Memory B cell (primary cell): ENCODE measurements around the gene WDR89.
"Not testable (repeated sequence)": the region's sequence is repeated elsewhere in the genome, so short reads cannot be mapped to it uniquely, and the experiment has no call there.

Source experiments
- ATAC-seq: fragments of 150-1000 bp; cut with Tn5 transposase; 2 replicates; pipeline ENCODE4 v1.10.0; 2021; ENCODE audit warnings: low read depth, mild to moderate bottlenecking, moderate library complexity
- DNase-seq, 2 donors: peaks; one replicate each; pipeline ENCODE4 v3.0.0; 2022; ENCODE audit warnings: low spot score in 2 of 2
- H3K27ac Mint-ChIP-seq: one replicate; pipeline ENCODE4 v1.8.0; 2022; ENCODE audit warnings: mild to moderate bottlenecking, moderate library complexity, mixed read lengths
- H3K27me3 Mint-ChIP-seq: one replicate; pipeline ENCODE4 v1.8.0; 2022; ENCODE audit warnings: mixed read lengths
- H3K36me3 Mint-ChIP-seq: one replicate; pipeline ENCODE4 v1.8.0; 2022; ENCODE audit warnings: mild to moderate bottlenecking, mixed read lengths
- H3K4me1 Mint-ChIP-seq: one replicate; pipeline ENCODE4 v1.8.0; 2022; ENCODE audit warnings: mixed read lengths
- H3K4me3 Mint-ChIP-seq: one replicate; pipeline ENCODE4 v1.8.0; 2022; ENCODE audit warnings: mild to moderate bottlenecking, moderate library complexity, mixed read lengths
- H3K9me3 Mint-ChIP-seq: one replicate; pipeline ENCODE4 v1.8.0; 2022; ENCODE audit warnings: mixed read lengths

WDR89 gene

DNA sequence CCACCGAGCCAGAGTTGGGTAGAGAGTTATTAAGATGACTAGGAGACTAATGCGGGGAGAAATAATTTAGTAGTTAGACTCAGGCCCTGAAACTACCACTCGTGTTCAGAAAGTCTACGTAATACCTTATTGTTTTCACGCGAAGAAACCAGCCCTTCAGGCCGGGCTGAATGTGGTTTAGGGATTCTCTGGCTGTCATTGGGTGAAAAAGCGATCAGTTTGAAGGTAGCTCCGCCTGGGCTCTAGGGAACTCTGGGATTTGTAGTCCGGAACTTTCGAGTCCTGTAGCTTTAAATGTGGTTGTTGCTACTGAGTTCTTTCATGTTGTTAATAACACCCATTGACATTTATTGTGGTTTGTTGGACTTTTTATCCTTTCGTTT, 549 bp upstream of the WDR89 start:
- peak; percentile 57 for ATAC-seq
- Mint-ChIP-seq H3K4me1 (peaks cover 11% of the 10 kb centered on the region), H3K4me3 (peak overlapping the region; percentile 98), H3K36me3 (peaks cover 5% of the 10 kb centered on the region), H3K9me3 (no peaks in the 10 kb centered on the region), H3K27me3 (no peaks in the 10 kb centered on the region), H3K27ac (peak overlapping the region; percentile 100)
- peak in 1 of 2 donors; percentile 80 for DNase-seq

DNA sequence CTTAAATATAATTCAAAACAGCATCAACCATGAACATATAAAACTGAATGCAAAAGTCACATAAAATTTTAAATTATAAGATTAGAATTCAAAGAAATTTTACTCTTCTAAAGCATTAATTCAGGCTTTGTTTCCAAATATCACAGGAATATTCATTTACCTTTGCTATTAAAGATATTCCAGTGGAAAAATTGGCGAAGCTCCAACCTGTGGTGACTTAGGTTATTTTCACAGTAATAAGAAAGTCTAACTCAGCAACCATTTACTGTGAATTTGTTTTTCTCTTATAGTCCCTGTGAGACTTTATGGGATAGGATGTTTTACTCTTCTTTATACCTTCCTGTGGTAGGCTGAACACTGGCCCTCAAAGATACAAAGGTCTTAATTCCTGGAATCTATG, 3.2 kb downstream of the WDR89 start:
- DNase-seq (no peak), ATAC-seq (no peak)
- no peak overlapping the region for H3K4me3 Mint-ChIP-seq
- H3K27ac Mint-ChIP-seq: peak overlapping the region; percentile 71
- peaks cover 27% of the 10 kb centered on the region for H3K36me3 Mint-ChIP-seq
- H3K9me3 Mint-ChIP-seq: peaks cover 7% of the 10 kb centered on the region
- H3K4me1 Mint-ChIP-seq: peaks cover 27% of the 10 kb centered on the region
- no peaks in the 10 kb centered on the region for H3K27me3 Mint-ChIP-seq

- not testable (repeated sequence) for H3K4me3 Mint-ChIP-seq, ATAC-seq, H3K9me3 Mint-ChIP-seq, H3K27me3 Mint-ChIP-seq, DNase-seq
- peaks cover 31% of the 10 kb centered on the region for H3K4me1 Mint-ChIP-seq
- peaks cover 27% of the 10 kb centered on the region for H3K36me3 Mint-ChIP-seq
- H3K27ac Mint-ChIP-seq: peak overlapping the region; percentile 58
Observed at GRCh38 chr14:63636094-63636635, 5.5 kb downstream of the WDR89 start.

- Mint-ChIP-seq H3K27me3 (no peaks in the 10 kb centered on the region), H3K4me1 (peaks cover 25% of the 10 kb centered on the region), H3K4me3 (no peak overlapping the region), H3K27ac (no peak overlapping the region), H3K9me3 (peaks cover 7% of the 10 kb centered on the region), H3K36me3 (peaks cover 30% of the 10 kb centered on the region)
- no peak for ATAC-seq
- no peak for DNase-seq
Observed at GRCh38 chr14:63633801-63634200, 7.9 kb downstream of the WDR89 start.

DNA sequence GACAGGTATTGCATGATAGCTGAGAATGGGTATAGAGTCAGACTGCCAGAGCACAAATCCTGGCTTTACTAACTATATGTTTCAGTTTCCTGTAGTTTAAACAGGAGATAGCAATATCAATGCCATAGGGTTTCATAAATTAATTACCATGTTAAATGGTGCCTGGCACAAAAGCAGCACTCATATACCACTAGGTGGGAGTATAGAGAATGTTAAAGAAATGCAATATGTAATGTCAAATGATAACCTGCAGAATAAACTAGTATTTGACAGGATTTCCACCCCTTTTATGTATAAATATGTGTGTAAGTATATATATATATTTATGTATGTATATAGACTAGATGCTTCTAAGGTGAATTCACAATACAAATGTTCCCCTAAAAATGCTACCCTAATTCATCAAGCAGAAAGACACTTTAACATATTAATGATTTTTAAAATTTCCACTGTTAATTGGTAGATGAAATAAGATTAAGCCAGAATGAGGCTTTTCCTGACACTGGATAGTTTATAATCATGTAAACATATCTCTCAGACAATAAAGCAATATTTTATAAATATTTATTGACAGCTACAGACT, 8.6 kb downstream of the WDR89 start:
- H3K27me3 Mint-ChIP-seq: no peaks in the 10 kb centered on the region
- DNase-seq (peak in 1 of 2 donors; percentile 34), ATAC-seq (peak; percentile 83)
- H3K27ac Mint-ChIP-seq: no peak overlapping the region
- H3K36me3 Mint-ChIP-seq: peaks cover 30% of the 10 kb centered on the region
- no peak overlapping the region for H3K4me3 Mint-ChIP-seq
- H3K9me3 Mint-ChIP-seq: peaks cover 7% of the 10 kb centered on the region
- H3K4me1 Mint-ChIP-seq: peaks cover 22% of the 10 kb centered on the region

DNA sequence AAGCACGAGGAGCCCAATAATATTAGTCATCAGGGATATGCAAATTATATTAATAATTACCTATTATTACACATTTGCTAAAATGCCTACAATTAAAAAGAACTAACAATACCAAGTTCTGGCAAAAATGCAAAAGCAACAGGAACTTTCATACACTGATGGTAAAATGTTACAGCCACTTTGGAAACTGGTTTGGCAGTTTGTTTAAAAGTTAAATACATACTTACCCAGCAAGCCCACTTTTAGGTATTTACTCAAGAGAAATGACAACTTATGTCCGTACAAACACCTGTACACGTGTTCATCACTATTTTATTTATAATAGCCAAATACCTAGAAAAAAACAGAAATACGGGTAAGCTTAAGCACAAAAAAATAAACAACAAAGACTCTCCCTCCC, 17.0 kb downstream of the WDR89 start:
- no peaks in the 10 kb centered on the region for H3K27me3 Mint-ChIP-seq
- peaks cover 22% of the 10 kb centered on the region for H3K36me3 Mint-ChIP-seq
- no peak overlapping the region for H3K4me3 Mint-ChIP-seq
- no peak overlapping the region for H3K27ac Mint-ChIP-seq
- no peaks in the 10 kb centered on the region for H3K9me3 Mint-ChIP-seq
- ATAC-seq: no peak
- peaks cover 13% of the 10 kb centered on the region for H3K4me1 Mint-ChIP-seq
- DNase-seq: no peak

DNA sequence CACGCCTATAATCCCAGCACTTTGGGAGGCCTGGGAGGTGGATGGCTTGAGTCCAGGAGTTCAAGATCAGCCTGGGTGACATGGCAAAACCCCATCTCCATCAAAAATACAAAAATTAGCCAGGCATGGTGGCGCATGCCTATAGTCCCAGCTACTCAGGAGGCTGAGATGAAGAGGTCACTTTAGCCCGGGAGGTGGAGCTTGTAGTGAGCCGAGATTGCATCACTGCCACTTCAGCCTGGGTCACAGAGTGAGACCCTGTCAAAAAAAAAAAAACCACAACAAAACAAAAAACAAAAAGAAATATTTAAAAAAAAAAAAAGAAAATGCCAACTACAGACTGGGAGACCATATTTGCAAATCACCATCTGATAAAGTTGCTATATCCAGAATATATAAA, 17.5 kb downstream of the WDR89 start:
- Mint-ChIP-seq H3K27ac (no peak overlapping the region), H3K27me3 (no peaks in the 10 kb centered on the region), H3K9me3 (no peaks in the 10 kb centered on the region), H3K36me3 (peaks cover 17% of the 10 kb centered on the region), H3K4me3 (no peak overlapping the region), H3K4me1 (peaks cover 11% of the 10 kb centered on the region)
- DNase-seq: no peak
- no peak for ATAC-seq

DNA sequence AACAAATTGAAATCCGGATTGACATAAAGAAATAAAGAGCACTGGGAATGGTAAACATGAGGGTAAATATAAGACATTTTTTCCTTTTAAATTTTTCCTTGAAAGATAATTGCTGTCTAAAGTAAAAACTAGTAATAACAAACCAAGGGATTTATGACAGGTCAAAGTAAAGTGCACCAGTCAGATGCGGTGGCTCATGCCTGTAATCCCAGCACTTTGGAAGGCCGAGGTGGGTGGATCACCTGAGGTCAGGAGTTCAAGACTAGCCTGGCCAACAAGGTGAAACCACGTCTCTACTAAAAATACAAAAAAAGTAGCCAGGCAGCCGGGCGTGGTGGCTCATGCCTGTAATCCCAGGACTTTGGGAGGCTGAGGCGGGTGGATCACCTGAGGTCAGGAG, 19.7 kb downstream of the WDR89 start:
- Mint-ChIP-seq H3K27ac (peak overlapping the region; percentile 80), H3K4me1 (peaks cover 14% of the 10 kb centered on the region), H3K36me3 (peaks cover 18% of the 10 kb centered on the region)
- H3K27me3 Mint-ChIP-seq, H3K9me3 Mint-ChIP-seq, ATAC-seq, H3K4me3 Mint-ChIP-seq, DNase-seq: not testable (repeated sequence)

DNA sequence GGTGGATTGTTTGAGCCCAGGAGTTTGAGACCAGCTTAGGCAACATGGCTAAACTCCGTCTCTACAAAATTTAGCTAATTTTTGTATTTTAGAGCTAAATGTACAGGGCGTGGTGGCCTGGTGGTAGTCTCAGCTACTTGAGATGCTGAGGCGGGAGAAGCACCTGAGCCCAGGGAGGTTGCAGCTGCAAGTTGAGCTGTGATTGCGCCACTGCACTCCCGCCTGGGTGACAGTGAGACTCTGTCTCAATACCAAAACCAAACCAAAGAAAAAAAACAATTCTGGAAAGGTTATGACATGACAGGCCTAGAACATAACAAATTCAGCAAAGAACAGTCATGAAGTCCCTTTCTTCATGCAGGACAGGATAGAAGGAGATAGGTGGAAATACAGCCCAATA, 25.7 kb downstream of the WDR89 start:
- H3K36me3 Mint-ChIP-seq: peaks cover 20% of the 10 kb centered on the region
- ATAC-seq (no peak), DNase-seq (no peak)
- H3K9me3 Mint-ChIP-seq: no peaks in the 10 kb centered on the region
- H3K4me1 Mint-ChIP-seq: peaks cover 13% of the 10 kb centered on the region
- no peak overlapping the region for H3K4me3 Mint-ChIP-seq
- H3K27ac Mint-ChIP-seq: no peak overlapping the region
- H3K27me3 Mint-ChIP-seq: no peaks in the 10 kb centered on the region

DNA sequence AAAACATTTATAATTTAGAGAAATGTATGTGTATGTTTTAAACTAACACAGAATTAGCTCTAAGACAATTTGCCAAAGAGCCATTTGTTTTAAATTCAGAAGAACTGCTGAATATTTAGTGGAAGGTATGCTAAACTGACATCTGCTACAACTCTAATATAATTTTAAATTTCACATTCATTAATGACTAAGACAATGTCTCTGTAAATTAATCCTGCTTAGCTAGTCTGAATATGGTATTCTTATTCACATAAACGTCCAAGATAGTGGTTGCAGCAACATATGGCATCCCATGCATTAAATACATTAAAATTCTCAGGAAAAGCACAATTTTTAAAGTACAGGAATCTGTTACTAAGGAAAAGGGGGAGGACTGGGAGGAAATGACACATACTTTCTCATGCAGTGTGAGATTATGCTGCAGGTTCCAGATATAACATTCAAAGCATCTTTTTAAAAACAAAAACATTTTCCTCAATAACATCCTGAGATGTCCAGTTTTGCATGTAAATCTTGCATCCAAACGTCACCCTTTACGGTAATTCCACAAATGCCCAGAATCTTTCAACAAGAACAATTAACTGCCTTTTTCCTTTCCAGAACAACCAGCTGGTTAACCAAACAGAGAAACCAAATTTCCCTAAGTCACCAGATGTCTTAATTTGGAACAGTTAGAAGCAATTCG, 26.9 kb downstream of the WDR89 start:
- H3K27ac Mint-ChIP-seq: no peak overlapping the region
- H3K27me3 Mint-ChIP-seq: no peaks in the 10 kb centered on the region
- H3K4me3 Mint-ChIP-seq: no peak overlapping the region
- ATAC-seq (no peak), DNase-seq (no peak)
- H3K4me1 Mint-ChIP-seq: peaks cover 10% of the 10 kb centered on the region
- no peaks in the 10 kb centered on the region for H3K9me3 Mint-ChIP-seq
- H3K36me3 Mint-ChIP-seq: peaks cover 20% of the 10 kb centered on the region

GRCh38 chr14:63611078-63611477, 30.6 kb downstream of the WDR89 start:
- no peaks in the 10 kb centered on the region for H3K9me3 Mint-ChIP-seq
- H3K27me3 Mint-ChIP-seq: no peaks in the 10 kb centered on the region
- no peak overlapping the region for H3K27ac Mint-ChIP-seq
- no peak for ATAC-seq
- peaks cover 2% of the 10 kb centered on the region for H3K4me1 Mint-ChIP-seq
- peaks cover 13% of the 10 kb centered on the region for H3K36me3 Mint-ChIP-seq
- H3K4me3 Mint-ChIP-seq: no peak overlapping the region
- no peak for DNase-seq

- no peak for DNase-seq
Observed at GRCh38 chr14:63605041-63605532, 36.6 kb downstream of the WDR89 start.

DNA sequence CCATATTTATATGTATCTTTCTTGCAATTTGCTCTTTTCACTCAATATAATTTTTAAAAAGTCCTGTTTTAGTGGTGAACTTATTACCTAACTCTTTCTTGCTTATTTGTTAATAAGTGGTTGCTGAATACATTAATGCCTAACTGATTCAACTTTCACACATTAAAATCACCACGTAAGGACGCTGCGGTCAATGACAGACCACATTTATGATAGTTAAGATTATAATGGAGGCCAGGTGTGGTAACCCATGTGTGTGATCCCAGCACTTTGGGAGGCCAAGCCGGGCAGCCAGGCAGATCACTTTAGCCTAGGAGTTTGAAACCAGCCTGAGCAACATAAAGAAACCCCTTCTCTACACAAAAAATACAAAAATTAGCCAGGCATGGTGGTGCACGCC, 37.0 kb downstream of the WDR89 start:
- DNase-seq (no peak), ATAC-seq (no peak)
- H3K4me3 Mint-ChIP-seq: no peak overlapping the region
- H3K27ac Mint-ChIP-seq: no peak overlapping the region
- peaks cover 25% of the 10 kb centered on the region for H3K36me3 Mint-ChIP-seq
- H3K27me3 Mint-ChIP-seq: no peaks in the 10 kb centered on the region
- peaks cover 5% of the 10 kb centered on the region for H3K4me1 Mint-ChIP-seq
- H3K9me3 Mint-ChIP-seq: no peaks in the 10 kb centered on the region

More at GRCh38 chr14:63605041-63605532, 36.6 kb downstream of the WDR89 start:
- H3K4me1 Mint-ChIP-seq: peaks cover 5% of the 10 kb centered on the region
- no peak overlapping the region for H3K4me3 Mint-ChIP-seq
- no peak overlapping the region for H3K27ac Mint-ChIP-seq
- H3K27me3 Mint-ChIP-seq: no peaks in the 10 kb centered on the region
- peaks cover 24% of the 10 kb centered on the region for H3K36me3 Mint-ChIP-seq
- no peaks in the 10 kb centered on the region for H3K9me3 Mint-ChIP-seq
- ATAC-seq: no peak

- Mint-ChIP-seq H3K9me3 (no peaks in the 10 kb centered on the region), H3K36me3 (peaks cover 32% of the 10 kb centered on the region), H3K4me3 (no peak overlapping the region), H3K4me1 (peaks cover 5% of the 10 kb centered on the region), H3K27me3 (no peaks in the 10 kb centered on the region), H3K27ac (no peak overlapping the region)
- ATAC-seq (no peak), DNase-seq (no peak)
Observed at GRCh38 chr14:63603749-63604277, 37.9 kb downstream of the WDR89 start.
